Small intestine (tissue), 7 donors: Measurements from ENCODE around the gene MCCC1. TPM values are rescaled to one million over a fixed set of nuclear protein-coding genes. Genes with fewer than 3 reads are reported as not detected.

Experiments
- DNase-seq, 2 donors: peaks; one replicate each; pipeline versions ENCODE4 v3.0.0 to v3.0.0-alpha.2; 2013
- FAIRE-seq: peaks from 2 replicates; lab custom pipeline; 2012; peaks lifted over from hg19 to GRCh38; lab: Jason Lieb, UNC
- H3K27ac ChIP-seq, 3 donors: one replicate each; pipeline ENCODE4 v1.5.1; 2013; ENCODE audit warnings: low read length in 2 of 3, mild to moderate bottlenecking in 2 of 3, control low read depth in 1 of 3, inconsistent platforms in 1 of 3, low read depth in 1 of 3, moderate library complexity in 1 of 3
- H3K27me3 ChIP-seq, 3 donors: one replicate each; pipeline ENCODE4 v1.6.1; 2013; ENCODE audit warnings: low read length in 3 of 3, inconsistent platforms in 1 of 3; ENCODE audit not compliant: control insufficient read depth in 3 of 3, insufficient read depth in 3 of 3
- H3K36me3 ChIP-seq, 3 donors: one replicate each; pipeline ENCODE4 v1.6.1; 2013; ENCODE audit warnings: low read length in 3 of 3, inconsistent platforms in 1 of 3, low read depth in 1 of 3, mild to moderate bottlenecking in 1 of 3, moderate library complexity in 1 of 3; ENCODE audit not compliant: control insufficient read depth in 3 of 3, insufficient read depth in 2 of 3
- H3K4me1 ChIP-seq, 3 donors: one replicate each; pipeline ENCODE4 v1.6.1; 2013; ENCODE audit warnings: low read length in 2 of 3, inconsistent platforms in 1 of 3, low read depth in 1 of 3, mild to moderate bottlenecking in 1 of 3, moderate library complexity in 1 of 3; ENCODE audit not compliant: control insufficient read depth in 3 of 3, insufficient read depth in 2 of 3
- H3K4me3 ChIP-seq, 3 donors: one replicate each; pipeline ENCODE4 v1.5.1; 2013; ENCODE audit warnings: low read length in 3 of 3, control low read depth in 1 of 3, inconsistent platforms in 1 of 3, low read depth in 1 of 3, mild to moderate bottlenecking in 1 of 3, moderate library complexity in 1 of 3
- H3K9me3 ChIP-seq, 2 donors: one replicate each; pipeline ENCODE4 v1.6.1; 2013; ENCODE audit warnings: low read depth in 1 of 2, low read length in 1 of 2; ENCODE audit not compliant: control insufficient read depth in 2 of 2, insufficient read depth in 1 of 2
- WGBS, 3 donors: extraction: QIAGEN DNeasy Blood & Tissue Kit; methylation state at CpG; one replicate each; pipeline ENCODE4 v1.1.7; 2013; 5-methylcytosine and 5-hydroxymethylcytosine counted together
- polyA plus RNA-seq, 4 donors: library from polyadenylated mRNA; stranded (reverse) in 3 of 4; unstranded in 1 of 4; fragments of 200-250 nt in 3 of 4; fragments of 120-200 nt in 1 of 4; gene quantifications; one replicate each; pipeline versions ENCODE4 v1.2.1 to v1.2.3, GENCODE V29; 2013
- donor health status: healthy with polysubstance abuse.
- donor health status: control.
- donor health status: control.
- donor health status: Bipolar disorder and iron deficiency.
- donor health status: healthy.

Gene MCCC1
- polyA plus RNA-seq, 4 donors: 22.6 to 31.0 (median 28.4) TPM

DNA sequence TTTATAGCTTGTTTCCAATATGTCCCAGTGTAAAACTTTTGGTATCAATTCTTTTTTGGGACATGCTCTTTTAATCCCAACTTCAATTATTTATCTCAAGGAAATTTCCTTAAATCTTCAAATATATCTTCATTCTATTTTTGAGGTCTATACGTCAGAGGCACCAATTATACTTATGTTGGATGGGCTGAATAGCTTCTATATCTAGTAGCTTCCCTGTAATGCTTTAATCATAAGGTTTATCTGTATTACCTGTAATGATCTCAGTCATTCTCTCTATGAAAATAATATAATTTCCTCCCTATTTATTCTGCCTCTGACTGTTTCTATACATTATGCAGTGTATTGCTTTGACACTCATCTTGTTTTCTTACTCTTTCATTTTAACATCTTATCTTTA, 29.9 kb upstream of the MCCC1 start:
- no peak for FAIRE-seq
- Histone ChIP-seq H3K36me3 (no peaks in the 10 kb centered on the region), H3K27me3 (peaks cover 0 to 4% (median 0%) of the 10 kb centered on the region in 3 donors), H3K4me1 (no peaks in the 10 kb centered on the region), H3K27ac (no peak overlapping the region), H3K4me3 (no peak overlapping the region), H3K9me3 (peaks cover 0 to 7% of the 10 kb centered on the region in 2 donors)
- 95 to 100% (median 97%) methylated on average over 1 of the region's 1 CpG for WGBS, 3 donors
- no peak for DNase-seq

DNA sequence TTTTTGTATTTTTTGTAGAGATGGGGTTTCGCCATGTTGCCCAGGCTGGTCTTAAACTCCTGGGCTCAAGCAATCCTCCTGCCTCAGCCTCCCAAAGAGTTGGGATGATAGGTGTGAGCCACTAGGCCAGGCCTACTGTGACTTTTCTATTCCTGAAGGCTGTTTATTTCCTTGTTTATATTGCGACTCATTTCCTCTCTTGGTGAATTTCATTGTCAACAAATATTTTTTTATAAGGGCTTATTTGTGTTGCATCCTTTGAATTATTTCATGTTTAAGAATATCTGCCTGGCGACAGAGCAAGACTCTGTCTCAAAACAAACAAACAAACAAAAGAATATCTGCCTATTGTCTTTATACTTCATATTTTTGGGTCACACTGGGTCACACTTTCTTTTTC, 29.4 kb upstream of the MCCC1 start:
- no peaks in the 10 kb centered on the region for H3K36me3 ChIP-seq
- no peak overlapping the region for H3K27ac ChIP-seq
- no peak overlapping the region for H3K4me3 ChIP-seq
- 93 to 99% (median 94%) methylated on average over 3 of the region's 3 CpGs for WGBS, 3 donors
- FAIRE-seq (no peak), DNase-seq (no peak)
- H3K27me3 ChIP-seq: peaks cover 0 to 4% (median 0%) of the 10 kb centered on the region in 3 donors
- peaks cover 0 to 7% of the 10 kb centered on the region in 2 donors for H3K9me3 ChIP-seq
- H3K4me1 ChIP-seq: no peaks in the 10 kb centered on the region

DNA sequence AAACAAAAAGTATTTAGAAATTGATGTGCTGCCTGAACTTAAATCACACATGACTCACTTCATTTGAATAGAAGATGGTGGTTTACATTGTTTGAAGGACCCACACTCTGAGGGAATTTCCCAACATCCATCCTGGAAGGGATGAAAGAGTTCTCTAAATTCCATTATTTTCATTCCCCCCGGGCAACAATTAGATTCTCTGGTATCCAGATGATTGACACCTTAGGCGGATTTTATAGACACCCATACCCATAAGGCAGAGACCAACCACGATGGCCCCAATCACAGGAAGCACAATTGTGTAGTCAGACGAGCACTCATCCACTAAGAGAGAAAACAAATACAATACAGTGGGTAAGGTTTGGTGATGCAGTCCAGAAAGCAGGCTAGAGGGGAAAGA, 24.6 kb upstream of the MCCC1 start:
- H3K27me3 ChIP-seq: no peaks in the 10 kb centered on the region
- peaks cover 0 to 4% (median 0%) of the 10 kb centered on the region in 3 donors for H3K4me1 ChIP-seq
- no peak overlapping the region for H3K4me3 ChIP-seq
- WGBS, 3 donors: 62 to 73% (median 67%) methylated on average over 4 of the region's 4 CpGs
- DNase-seq: no peak
- H3K27ac ChIP-seq: no peak overlapping the region
- peaks cover 0 to 3% of the 10 kb centered on the region in 2 donors for H3K9me3 ChIP-seq
- no peak for FAIRE-seq
- H3K36me3 ChIP-seq: no peaks in the 10 kb centered on the region

GRCh38 chr3:183122257-183122932, 23.1 kb upstream of the MCCC1 start:
- Histone ChIP-seq H3K9me3 (no peaks in the 10 kb centered on the region), H3K27ac (no peak overlapping the region), H3K4me3 (no peak overlapping the region), H3K27me3 (no peaks in the 10 kb centered on the region), H3K4me1 (peaks cover 0 to 4% (median 0%) of the 10 kb centered on the region in 3 donors), H3K36me3 (no peaks in the 10 kb centered on the region)
- DNase-seq: peak; percentile 53 to 62
- FAIRE-seq: no peak
- 3 to 23% (median 18%) methylated on average over 2 of the region's 2 CpGs for WGBS, 3 donors

GRCh38 chr3:183120538-183121215, 21.4 kb upstream of the MCCC1 start:
- Histone ChIP-seq H3K4me3 (no peak overlapping the region), H3K4me1 (peaks cover 0 to 4% (median 0%) of the 10 kb centered on the region in 3 donors), H3K9me3 (no peaks in the 10 kb centered on the region), H3K36me3 (no peaks in the 10 kb centered on the region), H3K27me3 (peaks cover 0 to 11% (median 0%) of the 10 kb centered on the region in 3 donors), H3K27ac (no peak overlapping the region)
- DNase-seq (no peak), FAIRE-seq (no peak)
- 74 to 77% (median 75%) methylated on average over 8 of the region's 8 CpGs for WGBS, 3 donors

DNA sequence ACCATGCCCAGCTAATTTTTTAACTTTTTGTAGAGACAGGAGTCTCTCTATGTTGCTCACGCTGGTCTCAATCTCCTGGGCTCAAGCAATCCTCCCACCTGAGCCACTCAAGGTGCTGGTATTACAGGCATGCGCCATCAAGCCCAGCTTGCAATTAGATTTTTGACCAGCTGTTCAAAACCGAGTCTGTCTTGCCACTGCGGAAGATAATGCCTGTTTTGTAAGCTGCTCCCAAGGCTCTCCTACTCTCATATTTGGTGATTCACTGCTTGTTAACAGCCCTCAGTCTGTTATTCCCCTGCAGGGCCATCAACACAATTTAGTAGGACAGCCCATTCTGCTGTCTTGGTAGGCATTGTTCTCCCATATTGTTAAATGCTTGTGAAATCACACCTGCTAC, 17.8 kb upstream of the MCCC1 start:
- H3K4me1 ChIP-seq: no peaks in the 10 kb centered on the region
- no peak overlapping the region for H3K27ac ChIP-seq
- 79 to 82% (median 82%) methylated on average over 4 of the region's 4 CpGs for WGBS, 3 donors
- no peak for FAIRE-seq
- no peak for DNase-seq
- H3K9me3 ChIP-seq: no peaks in the 10 kb centered on the region
- no peak overlapping the region for H3K4me3 ChIP-seq
- no peaks in the 10 kb centered on the region for H3K36me3 ChIP-seq
- H3K27me3 ChIP-seq: peaks cover 0 to 29% (median 0%) of the 10 kb centered on the region in 3 donors

DNA sequence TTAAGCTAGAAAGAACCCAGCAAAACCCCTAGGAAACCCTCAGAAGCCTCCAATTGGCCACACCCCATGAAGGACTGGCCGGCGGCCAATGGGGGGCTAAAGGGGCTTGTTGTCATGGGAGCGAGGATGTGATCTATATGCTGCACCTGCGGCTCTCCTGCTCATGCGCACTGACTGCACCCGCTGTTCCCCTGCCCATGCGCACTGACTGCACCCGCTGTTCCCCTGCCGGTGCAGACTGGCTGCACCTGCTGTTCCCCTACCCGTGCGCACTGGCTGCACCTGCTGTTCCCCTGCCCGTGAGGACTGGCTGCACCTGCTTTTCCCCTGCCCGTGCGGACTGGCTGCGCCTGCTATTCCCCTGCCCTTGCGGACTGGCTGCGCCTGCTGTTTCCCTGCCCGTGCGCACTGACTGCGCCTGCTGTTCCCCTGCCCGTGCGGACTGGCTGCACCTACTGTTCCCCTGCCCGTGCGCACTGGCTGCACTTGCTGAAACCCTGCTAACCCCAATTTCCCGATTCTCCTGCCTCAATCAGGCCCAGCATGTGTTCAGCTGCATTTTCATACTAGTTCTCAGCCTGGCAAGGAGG, 16.8 kb upstream of the MCCC1 start:
- peak overlapping the region in 2 of 3 donors; percentile 6 to 35 for H3K4me3 ChIP-seq
- WGBS, 3 donors: 0 to 1% (median 1%) methylated on average over 24 to 25 of the region's 25 CpGs
- FAIRE-seq: no peak
- H3K9me3 ChIP-seq: no peaks in the 10 kb centered on the region
- peaks cover 0 to 29% (median 0%) of the 10 kb centered on the region in 3 donors for H3K27me3 ChIP-seq
- no peaks in the 10 kb centered on the region for H3K36me3 ChIP-seq
- DNase-seq: peak; percentile 74 to 82
- peak overlapping the region in 1 of 3 donors; percentile 2 for H3K27ac ChIP-seq
- no peaks in the 10 kb centered on the region for H3K4me1 ChIP-seq

GRCh38 chr3:183114384-183115178, 15.3 kb upstream of the MCCC1 start:
- FAIRE-seq (no peak), DNase-seq (no peak)
- WGBS, 3 donors: 44 to 69% (median 66%) methylated on average over 13 of the region's 13 CpGs

More at GRCh38 chr3:183114384-183115178, 15.3 kb upstream of the MCCC1 start:
- Histone ChIP-seq H3K4me3 (no peak overlapping the region), H3K36me3 (no peaks in the 10 kb centered on the region), H3K4me1 (no peaks in the 10 kb centered on the region), H3K27ac (peak overlapping the region in 1 of 3 donors; percentile 21), H3K27me3 (peaks cover 0 to 29% (median 0%) of the 10 kb centered on the region in 3 donors), H3K9me3 (no peaks in the 10 kb centered on the region)
